Endothelial cell of hepatic sinusoid (primary cell): ENCODE measurements around the gene ARHGAP33.

ENCODE experiments used
- in situ Hi-C: cut with HindIII; loops from 2 replicates; pipeline ENCODE4 v1.10.0; 2017; ENCODE audit warnings: low sequenced_read_pairs

The ARHGAP33 gene

GRCh38 chr19:35776102-35776788 is 881 bp downstream of the ARHGAP33 start:
- in situ Hi-C loops: no loop called here

DNA sequence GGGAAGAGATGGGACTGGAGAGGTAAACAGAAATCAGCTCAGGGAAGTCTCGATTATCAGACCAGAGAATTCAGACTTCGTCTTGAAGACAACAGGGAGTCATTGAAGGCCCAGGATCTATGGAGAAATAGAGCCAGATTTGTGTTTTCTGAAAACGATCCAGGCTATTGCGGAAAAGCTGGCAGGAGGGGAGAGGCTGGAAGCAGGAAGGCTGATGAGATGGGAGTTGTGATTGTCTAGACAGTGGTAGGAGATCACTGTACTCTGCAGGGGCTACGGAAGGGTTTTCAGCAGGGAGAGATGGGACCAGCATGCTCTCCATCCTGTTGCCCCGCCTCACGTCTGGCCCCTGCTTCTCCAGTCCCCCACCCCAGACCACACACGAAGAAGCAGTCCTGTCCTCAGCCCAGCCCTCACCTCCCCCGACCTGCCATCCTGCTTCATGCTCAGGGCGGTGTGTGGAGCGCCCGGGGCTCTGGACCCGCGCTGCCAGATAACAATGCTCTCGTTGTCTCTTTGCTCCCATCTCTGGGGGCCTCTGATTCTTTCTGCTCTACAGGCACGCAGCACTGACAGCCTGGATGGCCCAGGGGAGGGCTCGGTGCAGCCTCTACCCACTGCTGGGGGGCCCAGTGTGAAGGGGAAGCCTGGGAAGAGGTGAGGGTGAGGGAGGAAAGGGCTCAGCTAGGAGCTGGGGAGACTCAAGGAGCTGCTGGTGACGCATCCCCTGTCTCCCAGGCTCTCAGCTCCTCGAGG is 1.9 kb downstream of the ARHGAP33 start:
- in situ Hi-C loops: no loop called here

GRCh38 chr19:35777961-35778360 is 2.6 kb downstream of the ARHGAP33 start:
- in situ Hi-C loops: no loop called here

DNA sequence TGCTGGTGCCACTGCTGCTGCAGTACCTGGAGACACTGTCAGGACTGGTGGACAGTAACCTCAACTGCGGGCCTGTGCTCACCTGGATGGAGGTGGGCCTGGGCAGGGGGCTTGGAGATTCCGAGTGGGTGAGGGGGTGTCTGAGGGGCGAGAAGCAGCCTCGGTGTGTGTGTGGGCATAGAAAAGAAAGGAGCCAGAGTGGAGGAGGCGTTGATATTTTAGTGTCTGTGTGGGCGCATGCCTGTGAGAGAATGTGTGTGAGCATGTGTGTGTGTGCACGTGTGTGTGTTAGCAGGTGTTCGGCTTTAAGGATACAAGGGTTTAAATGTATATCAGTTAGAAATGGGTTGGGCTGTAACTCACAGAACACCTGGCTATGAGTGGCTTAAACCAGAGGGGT is 3.7 kb downstream of the ARHGAP33 start:
- in situ Hi-C loops: no loop called here

DNA sequence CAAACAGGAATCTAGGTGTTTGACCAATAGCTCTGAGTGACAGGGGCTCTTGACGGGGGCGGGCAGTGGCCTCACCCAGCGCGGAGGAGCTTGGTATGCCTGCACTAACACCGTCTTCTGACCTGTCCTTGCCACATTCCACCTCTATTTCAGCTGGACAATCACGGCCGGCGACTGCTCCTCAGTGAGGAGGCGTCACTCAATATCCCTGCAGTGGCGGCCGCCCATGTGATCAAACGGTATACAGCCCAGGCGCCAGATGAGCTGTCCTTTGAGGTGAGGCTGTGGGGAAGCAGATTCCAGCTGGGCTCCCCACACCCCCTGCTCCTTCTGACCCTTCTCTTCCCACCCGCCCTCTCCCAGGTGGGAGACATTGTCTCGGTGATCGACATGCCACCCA is 4.7 kb downstream of the ARHGAP33 start:
- in situ Hi-C loops: no loop called here

- in situ Hi-C loops: no loop called here
Observed at GRCh38 chr19:35780717-35781116, 5.4 kb downstream of the ARHGAP33 start.

- in situ Hi-C loops: no loop called here
Observed at GRCh38 chr19:35781650-35782049, 6.3 kb downstream of the ARHGAP33 start.

DNA sequence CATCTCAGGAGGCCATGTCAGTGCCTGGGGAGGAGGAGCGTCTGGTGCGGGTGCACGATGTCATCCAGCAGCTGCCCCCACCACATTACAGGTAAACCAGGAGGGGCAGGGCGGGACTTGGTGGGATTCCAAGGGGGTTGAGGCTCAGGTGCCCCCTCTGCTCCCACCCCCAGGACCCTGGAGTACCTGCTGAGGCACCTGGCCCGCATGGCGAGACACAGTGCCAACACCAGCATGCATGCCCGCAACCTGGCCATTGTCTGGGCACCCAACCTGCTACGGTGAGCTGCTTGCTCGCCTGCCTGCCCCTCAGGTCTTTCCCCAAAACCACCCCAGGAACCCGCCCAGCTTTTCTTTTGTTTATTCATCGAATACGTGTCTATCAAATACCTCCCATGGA is 7.2 kb downstream of the ARHGAP33 start:
- in situ Hi-C loops: no loop called here

GRCh38 chr19:35783469-35784434 is 8.4 kb downstream of the ARHGAP33 start:
- in situ Hi-C loops: no loop called here

DNA sequence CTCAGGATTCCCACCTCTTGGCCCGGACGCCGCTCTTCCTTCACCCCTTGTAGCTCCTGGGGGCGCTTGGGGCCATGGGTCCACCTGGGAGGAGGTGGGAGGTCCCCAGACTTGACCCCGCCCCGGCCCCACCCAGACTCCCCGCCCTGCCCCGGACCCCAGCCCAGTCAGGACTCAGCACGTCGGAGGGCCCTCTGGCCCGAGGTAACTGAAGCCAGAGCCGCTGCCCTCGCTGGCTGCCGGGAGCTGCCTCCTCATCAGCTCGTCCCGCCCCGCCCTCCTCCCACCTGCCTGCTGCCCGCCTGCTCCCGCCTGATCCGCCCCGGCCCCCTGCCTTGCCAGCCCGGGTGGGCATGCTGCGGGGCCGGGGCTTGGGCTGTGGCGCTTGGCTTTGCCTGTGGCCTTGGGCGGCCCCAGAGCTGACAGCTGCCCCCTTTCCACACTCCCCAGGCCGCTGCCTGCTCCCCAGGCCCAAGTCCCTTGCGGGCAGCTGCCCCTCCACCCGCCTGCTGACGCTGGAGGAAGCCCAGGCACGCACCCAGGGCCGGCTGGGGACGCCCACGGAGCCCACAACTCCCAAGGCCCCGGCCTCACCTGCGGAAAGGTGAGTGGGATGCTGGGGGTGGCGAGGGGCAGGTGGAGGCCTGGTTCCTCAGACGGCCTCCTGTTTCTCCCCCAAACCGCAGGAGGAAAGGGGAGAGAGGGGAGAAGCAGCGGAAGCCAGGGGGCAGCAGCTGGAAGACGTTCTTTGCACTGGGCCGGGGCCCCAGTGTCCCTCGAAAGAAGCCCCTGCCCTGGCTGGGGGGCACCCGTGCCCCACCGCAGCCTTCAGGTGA is 9.4 kb downstream of the ARHGAP33 start:
- in situ Hi-C loops: no loop called here

- in situ Hi-C loops: no loop called here
Observed at GRCh38 chr19:35785339-35785627, 9.9 kb downstream of the ARHGAP33 start.

- in situ Hi-C loops: no loop called here
Observed at GRCh38 chr19:35786299-35787160, 11.2 kb downstream of the ARHGAP33 start.

DNA sequence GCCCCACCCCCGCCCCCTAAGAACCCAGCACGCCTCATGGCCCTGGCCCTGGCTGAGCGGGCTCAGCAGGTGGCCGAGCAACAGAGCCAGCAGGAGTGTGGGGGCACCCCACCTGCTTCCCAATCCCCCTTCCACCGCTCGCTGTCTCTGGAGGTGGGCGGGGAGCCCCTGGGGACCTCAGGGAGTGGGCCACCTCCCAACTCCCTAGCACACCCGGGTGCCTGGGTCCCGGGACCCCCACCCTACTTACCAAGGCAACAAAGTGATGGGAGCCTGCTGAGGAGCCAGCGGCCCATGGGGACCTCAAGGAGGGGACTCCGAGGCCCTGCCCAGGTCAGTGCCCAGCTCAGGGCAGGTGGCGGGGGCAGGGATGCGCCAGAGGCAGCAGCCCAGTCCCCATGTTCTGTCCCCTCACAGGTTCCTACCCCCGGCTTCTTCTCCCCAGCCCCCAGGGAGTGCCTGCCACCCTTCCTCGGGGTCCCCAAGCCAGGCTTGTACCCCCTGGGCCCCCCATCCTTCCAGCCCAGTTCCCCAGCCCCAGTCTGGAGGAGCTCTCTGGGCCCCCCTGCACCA is 11.9 kb downstream of the ARHGAP33 start:
- in situ Hi-C loops: no loop called here

DNA sequence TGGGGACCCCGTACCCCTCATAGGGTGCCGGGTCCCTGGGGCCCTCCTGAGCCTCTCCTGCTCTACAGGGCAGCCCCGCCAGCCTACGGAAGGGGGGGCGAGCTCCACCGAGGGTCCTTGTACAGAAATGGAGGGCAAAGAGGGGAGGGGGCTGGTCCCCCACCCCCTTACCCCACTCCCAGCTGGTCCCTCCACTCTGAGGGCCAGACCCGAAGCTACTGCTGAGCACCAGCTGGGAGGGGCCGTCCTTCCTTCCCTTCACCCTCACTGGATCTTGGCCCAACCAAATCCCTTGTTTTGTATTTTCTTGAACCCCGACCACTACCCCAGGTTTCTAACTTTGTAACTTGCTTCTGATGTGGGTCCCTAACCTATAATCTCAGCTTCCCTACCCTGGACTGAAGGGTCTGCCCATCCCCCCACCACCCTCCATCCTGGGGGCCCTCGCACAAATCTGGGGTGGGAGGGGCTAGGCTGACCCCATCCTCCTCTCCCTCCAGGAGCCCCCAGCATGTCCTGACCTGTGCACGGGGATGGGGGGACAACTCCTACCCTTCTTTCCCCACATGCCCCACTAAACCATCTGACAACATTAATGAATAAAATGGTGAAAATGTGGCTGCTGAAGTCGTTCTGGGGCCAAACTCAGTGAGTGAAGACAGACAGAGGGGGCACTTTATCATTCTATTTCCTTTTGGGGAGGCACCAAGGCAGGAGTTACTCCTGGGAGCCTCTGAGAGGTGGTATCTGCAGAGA is 13.0 kb downstream of the ARHGAP33 start:
- in situ Hi-C loops: no loop called here

DNA sequence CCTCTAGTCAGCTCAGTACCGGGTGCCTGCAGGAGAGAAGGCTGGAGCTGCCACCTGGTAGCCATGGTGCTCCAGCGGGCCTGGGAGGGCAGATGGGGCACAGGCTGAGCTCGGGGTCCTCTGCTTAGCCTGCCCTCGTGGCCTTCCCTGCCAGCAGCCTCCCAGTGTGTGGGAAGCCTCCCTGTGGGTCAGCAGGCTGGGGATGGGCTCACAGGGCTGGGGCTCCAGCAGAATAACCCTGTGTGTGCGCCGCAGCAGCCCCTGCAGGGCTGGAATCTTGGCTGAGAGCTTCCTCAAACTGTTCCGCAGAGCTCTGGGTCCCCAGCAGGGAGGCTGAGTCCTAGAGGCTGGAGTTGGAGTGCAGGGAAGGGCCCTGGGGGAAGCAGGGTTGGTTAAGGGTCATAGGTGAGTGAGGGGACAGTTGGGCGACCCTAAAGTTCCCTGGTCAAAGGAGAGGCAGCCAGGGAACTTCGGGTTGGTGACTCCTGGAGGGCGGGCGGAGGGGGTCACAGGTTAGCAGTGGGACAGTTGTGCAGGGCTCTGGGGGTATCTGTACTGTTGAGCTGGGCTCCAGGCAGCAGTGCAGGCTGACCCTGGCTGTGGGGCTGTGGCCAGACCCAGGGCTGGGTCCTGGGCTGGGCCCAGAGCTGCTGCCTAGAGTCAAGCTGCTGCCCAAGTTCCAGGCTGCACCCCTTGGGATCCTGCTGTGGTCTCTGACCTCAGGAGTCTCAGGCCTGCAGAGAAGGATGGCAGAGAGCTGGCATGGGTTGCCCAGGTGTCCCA is 14.0 kb downstream of the ARHGAP33 start:
- in situ Hi-C loops: no loop called here

DNA sequence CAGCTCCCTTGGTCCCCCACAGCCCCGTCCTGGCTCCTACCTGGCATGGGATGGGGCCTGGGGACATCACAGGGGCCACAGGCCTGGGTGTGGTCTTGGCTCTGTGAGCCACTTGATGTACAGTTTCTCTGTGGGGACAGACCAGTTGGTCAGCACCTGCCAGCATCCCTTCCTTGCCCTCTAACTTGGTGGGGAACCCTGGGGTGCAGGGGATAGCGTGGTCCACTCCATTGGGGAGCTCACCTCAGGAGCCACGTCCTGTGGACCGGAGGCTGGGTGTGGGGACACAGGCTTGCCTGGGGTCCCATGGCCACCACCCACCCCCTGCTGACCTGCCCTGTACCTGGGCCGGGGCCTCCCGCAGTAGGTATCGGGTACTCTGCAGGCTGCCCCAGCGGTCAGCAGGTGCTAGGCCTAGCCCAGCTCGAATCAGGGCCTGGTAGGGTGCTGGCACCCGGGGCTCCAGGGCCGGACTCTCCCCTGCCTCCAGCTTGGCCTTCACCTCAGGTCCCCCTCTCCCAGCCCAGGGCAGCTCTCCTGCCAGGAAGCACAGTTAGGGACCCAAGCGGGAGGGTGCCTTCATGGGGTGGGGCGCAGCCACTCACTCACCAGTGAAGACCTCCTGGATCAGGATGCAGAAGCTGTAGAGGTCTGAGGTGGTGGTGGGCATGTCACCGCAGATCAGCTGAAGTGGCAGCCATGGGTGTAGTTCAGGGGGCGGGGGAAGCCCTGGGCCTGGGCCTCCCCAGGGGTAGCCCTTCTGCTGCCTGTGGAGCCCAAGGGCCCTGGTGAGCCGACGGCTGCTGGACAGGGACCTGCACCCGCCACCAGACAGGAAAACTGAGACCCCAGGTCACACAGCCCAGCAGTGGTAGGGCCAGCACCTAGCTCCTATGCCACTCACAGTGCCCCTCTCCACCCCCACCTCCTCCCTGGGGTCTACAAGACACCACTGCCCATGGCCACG is 14.9 kb downstream of the ARHGAP33 start:
- in situ Hi-C loops: no loop called here
